Dermis blood vessel endothelial cell (primary cell): ENCODE measurements around the gene TNFRSF18. TPM values are rescaled to one million over a fixed set of nuclear protein-coding genes. Genes with fewer than 3 reads are reported as not detected.
"Not testable (repeated sequence)": the region's sequence is repeated elsewhere in the genome, so short reads cannot be mapped to it uniquely, and the experiment has no call there.

Source experiments
- DNase-seq: peaks from one replicate; pipeline ENCODE4 v3.0.0; 2010
- total RNA-seq: library from RNA; depleted of rRNA; stranded (reverse); fragments of >200 nt; gene quantifications from 2 replicates; pipeline ENCODE4 v1.2.3, GENCODE V29; 2014

Gene TNFRSF18
- total RNA-seq, 1 donor from 2014 or later: 1.0 TPM

GRCh38 chr1:1176063-1176761 is 30.2 kb downstream of the TNFRSF18 start:
- not testable (repeated sequence) for DNase-seq

GRCh38 chr1:1175221-1176062 is 30.9 kb downstream of the TNFRSF18 start:
- no peak for DNase-seq

GRCh38 chr1:1173793-1174415 is 32.5 kb downstream of the TNFRSF18 start, which contains the start of gene TTLL10:
TSS of gene TTLL10 (plus strand) at chr1:1173880. CDS start at chr1:1179216, 5,336 bp downstream.
- DNase-seq: no peak

- DNase-seq: no peak
These were observed 33.2 kb downstream of the TNFRSF18 start for GRCh38 chr1:1173061-1173792.

GRCh38 chr1:1171546-1172340 is 34.6 kb downstream of the TNFRSF18 start:
- DNase-seq: no peak

GRCh38 chr1:1171161-1171545 is 35.2 kb downstream of the TNFRSF18 start:
- DNase-seq: no peak

GRCh38 chr1:1170215-1171091 is 35.9 kb downstream of the TNFRSF18 start:
- no peak for DNase-seq

GRCh38 chr1:1169429-1170214 is 36.8 kb downstream of the TNFRSF18 start:
- DNase-seq: no peak

GRCh38 chr1:1168451-1169411 is 37.7 kb downstream of the TNFRSF18 start:
- DNase-seq: no peak

- DNase-seq: no peak
These were observed 38.4 kb downstream of the TNFRSF18 start for GRCh38 chr1:1167841-1168450.

GRCh38 chr1:1167398-1167821 is 39.0 kb downstream of the TNFRSF18 start:
- DNase-seq: no peak

GRCh38 chr1:1166642-1167397 is 39.6 kb downstream of the TNFRSF18 start:
- DNase-seq: no peak

- no peak for DNase-seq
These were observed 40.4 kb downstream of the TNFRSF18 start for GRCh38 chr1:1165900-1166421.

- DNase-seq: no peak
These were observed 40.9 kb downstream of the TNFRSF18 start for GRCh38 chr1:1165485-1165884.

- DNase-seq: no peak
These were observed 41.5 kb downstream of the TNFRSF18 start for GRCh38 chr1:1164701-1165451.

- DNase-seq: no peak
These were observed 42.1 kb downstream of the TNFRSF18 start for GRCh38 chr1:1164361-1164700.
